Body of pancreas (tissue), 4 donors: Measurements from ENCODE around the gene OXSM.

ENCODE experiments used
- POLR2A ChIP-seq, 3 donors: fragments of 450-650 bp; IDR thresholded peaks; one replicate each; pipeline ENCODE4 v1.6.1; 2016; ENCODE audit warnings: antibody characterized with exemption in 3 of 3, mild to moderate bottlenecking in 2 of 3
- TF ChIP-seq, protein P1 (sequence below), 7 experiments: fragments of 450-650 bp in 4 of 7; fragments of 200-600 bp in 3 of 7; sonication (generic) in 3 of 7; IDR thresholded peaks; one replicate each; pipeline ENCODE4 v1.5.1; 2016 to 2019; ENCODE audit warnings: antibody characterized with exemption in 7 of 7

DNA sequence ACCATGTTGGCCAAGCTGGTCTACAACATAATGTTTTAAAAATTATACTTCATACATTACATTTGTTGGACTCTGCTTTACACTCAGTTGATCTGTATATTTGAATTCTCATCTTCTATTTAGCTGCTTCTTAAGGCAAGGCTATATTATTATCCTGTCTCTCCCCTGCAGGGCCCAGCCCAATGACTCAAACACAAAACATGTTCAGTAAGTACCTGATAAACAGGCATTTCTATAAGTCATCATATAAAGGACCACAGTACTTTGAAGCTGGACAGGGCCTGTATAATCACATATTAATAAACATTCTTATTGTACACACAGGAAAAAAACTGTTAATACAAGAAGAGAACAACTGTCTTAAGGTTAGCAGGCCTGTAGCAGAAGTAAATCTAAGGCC, 42.9 kb upstream of the OXSM start:
- TF ChIP-seq, protein P1, sequence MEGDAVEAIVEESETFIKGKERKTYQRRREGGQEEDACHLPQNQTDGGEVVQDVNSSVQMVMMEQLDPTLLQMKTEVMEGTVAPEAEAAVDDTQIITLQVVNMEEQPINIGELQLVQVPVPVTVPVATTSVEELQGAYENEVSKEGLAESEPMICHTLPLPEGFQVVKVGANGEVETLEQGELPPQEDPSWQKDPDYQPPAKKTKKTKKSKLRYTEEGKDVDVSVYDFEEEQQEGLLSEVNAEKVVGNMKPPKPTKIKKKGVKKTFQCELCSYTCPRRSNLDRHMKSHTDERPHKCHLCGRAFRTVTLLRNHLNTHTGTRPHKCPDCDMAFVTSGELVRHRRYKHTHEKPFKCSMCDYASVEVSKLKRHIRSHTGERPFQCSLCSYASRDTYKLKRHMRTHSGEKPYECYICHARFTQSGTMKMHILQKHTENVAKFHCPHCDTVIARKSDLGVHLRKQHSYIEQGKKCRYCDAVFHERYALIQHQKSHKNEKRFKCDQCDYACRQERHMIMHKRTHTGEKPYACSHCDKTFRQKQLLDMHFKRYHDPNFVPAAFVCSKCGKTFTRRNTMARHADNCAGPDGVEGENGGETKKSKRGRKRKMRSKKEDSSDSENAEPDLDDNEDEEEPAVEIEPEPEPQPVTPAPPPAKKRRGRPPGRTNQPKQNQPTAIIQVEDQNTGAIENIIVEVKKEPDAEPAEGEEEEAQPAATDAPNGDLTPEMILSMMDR (IDR thresholded peaks at IDR 0.05), result no peak
- no peak for TF ChIP-seq POLR2A (IDR thresholded peaks at IDR 0.05)
